ENCODE measurements around the gene TUBGCP3. TPM values are rescaled to one million over a fixed set of nuclear protein-coding genes. Genes with fewer than 3 reads are reported as not detected.
A peak's percentile ranks its signal among the peaks of the same experiment; 100 is the strongest.

The TUBGCP3 gene
- total and polyA plus RNA-seq, 9 of the 15 experiments (the other 6 are each of a cell fraction or from before 2014, with no cell fraction given): 3.0 to 24.8 (median 15.2) TPM

DNA sequence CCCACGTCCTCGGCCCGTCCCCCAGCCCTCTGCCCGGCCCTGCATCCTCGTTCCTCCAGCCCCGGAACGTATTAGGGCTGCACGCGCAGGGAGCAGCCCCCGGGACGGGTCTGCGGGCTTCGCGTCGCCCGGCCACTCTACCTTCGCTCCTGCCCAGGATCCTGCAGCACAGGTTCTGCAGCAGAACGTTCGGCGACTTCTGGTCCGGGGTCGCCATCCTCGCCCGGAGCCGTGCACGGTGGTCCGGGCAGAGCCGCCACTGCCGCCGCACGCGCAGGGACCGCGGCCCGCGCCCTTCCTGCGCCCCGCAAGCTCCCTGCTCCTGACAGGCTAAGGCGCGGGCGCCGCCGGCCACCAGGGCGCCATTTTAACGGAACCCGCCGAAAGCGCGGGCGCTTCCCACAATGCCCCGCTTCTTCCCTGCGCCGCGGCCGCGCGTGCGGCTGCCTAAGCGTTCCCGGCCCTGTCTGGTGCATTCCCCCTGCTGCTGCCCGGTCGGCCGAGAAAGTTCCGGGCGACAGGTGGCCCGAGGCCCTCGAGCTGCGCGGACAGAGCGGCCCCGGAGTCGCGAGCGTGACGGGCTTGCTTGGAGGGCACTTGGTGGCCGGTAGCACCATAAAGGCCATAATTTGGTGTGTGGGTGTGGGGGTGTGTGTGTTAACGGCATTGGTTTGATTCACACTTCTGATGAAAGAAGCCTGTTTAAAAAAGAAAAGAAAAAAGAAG, at the start of gene TUBGCP3 (continued):
- TF ChIP-seq, protein P1, sequence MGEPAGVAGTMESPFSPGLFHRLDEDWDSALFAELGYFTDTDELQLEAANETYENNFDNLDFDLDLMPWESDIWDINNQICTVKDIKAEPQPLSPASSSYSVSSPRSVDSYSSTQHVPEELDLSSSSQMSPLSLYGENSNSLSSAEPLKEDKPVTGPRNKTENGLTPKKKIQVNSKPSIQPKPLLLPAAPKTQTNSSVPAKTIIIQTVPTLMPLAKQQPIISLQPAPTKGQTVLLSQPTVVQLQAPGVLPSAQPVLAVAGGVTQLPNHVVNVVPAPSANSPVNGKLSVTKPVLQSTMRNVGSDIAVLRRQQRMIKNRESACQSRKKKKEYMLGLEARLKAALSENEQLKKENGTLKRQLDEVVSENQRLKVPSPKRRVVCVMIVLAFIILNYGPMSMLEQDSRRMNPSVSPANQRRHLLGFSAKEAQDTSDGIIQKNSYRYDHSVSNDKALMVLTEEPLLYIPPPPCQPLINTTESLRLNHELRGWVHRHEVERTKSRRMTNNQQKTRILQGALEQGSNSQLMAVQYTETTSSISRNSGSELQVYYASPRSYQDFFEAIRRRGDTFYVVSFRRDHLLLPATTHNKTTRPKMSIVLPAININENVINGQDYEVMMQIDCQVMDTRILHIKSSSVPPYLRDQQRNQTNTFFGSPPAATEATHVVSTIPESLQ (CRISPR knock-in tag; IDR thresholded peaks at IDR 0.05): no peak; the same call in 1 of the 2 replicates
- TF ChIP-seq ZNF561 (CRISPR knock-in tag; conservative IDR thresholded peaks at IDR 0.05) (no peak), SUPT5H (IDR thresholded peaks at IDR 0.05) (peak; percentile 64; the same call in 1 of the 2 replicates), HNRNPUL1 (IDR thresholded peaks at IDR 0.05; ENCODE audit: low read length) (no peak), SLC30A9 (CRISPR knock-in tag; IDR thresholded peaks at IDR 0.05) (no peak), TAF9B (IDR thresholded peaks at IDR 0.05; ENCODE audit: partially characterized antibody) (peak; percentile 51), ZNF699 (CRISPR knock-in tag; IDR thresholded peaks at IDR 0.05; ENCODE audit: insufficient replicate concordance) (no peak), ZNF133 (CRISPR knock-in tag; IDR thresholded peaks at IDR 0.05) (no peak), ZNF408 (CRISPR knock-in tag; IDR thresholded peaks at IDR 0.05; ENCODE audit: low read depth) (no peak), KLF10 (CRISPR knock-in tag; IDR thresholded peaks at IDR 0.05) (no peak), POLR3A (IDR thresholded peaks at IDR 0.05; ENCODE audit: borderline replicate concordance, extremely low read depth, insufficient read depth, insufficient read length) (no peak), SIN3B (IDR thresholded peaks at IDR 0.05; ENCODE audit: low read depth) (peak; percentile 82; the same call in 1 of the 2 replicates), FOXK1 (CRISPR knock-in tag; IDR thresholded peaks at IDR 0.05; ENCODE audit: borderline replicate concordance) (no peak), BRF1 (IDR thresholded peaks at IDR 0.05; ENCODE audit: borderline replicate concordance, extremely low read depth, insufficient read length) (no peak), GATA2 (CRISPR knock-in tag; IDR thresholded peaks at IDR 0.05) (no peak), ZNF175 (CRISPR knock-in tag; IDR thresholded peaks at IDR 0.05; ENCODE audit: low read depth) (peak; percentile 22; the same call in 1 of the 2 replicates), PHTF2 (CRISPR knock-in tag; IDR thresholded peaks at IDR 0.05) (no peak), ZNF212 (CRISPR knock-in tag; IDR thresholded peaks at IDR 0.05) (no peak), ZNF507 (tag; conservative IDR thresholded peaks at IDR 0.05) (no peak), RHOXF2B (CRISPR knock-in tag; conservative IDR thresholded peaks at IDR 0.05) (no peak)
- TF ChIP-seq, protein P2, sequence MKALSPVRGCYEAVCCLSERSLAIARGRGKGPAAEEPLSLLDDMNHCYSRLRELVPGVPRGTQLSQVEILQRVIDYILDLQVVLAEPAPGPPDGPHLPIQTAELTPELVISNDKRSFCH (CRISPR knock-in tag; IDR thresholded peaks at IDR 0.05): no peak
- TF ChIP-seq, protein P2 (tag; IDR thresholded peaks at IDR 0.05): peak; percentile 71
- TF ChIP-seq, protein P3, sequence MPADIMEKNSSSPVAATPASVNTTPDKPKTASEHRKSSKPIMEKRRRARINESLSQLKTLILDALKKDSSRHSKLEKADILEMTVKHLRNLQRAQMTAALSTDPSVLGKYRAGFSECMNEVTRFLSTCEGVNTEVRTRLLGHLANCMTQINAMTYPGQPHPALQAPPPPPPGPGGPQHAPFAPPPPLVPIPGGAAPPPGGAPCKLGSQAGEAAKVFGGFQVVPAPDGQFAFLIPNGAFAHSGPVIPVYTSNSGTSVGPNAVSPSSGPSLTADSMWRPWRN (IDR thresholded peaks at IDR 0.05; ENCODE audit: low read depth): no peak
- TF ChIP-seq, protein P4, sequence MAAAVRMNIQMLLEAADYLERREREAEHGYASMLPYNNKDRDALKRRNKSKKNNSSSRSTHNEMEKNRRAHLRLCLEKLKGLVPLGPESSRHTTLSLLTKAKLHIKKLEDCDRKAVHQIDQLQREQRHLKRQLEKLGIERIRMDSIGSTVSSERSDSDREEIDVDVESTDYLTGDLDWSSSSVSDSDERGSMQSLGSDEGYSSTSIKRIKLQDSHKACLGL (CRISPR knock-in tag; IDR thresholded peaks at IDR 0.05; ENCODE audit: borderline replicate concordance, poor library complexity, severe bottlenecking): no peak
